GM11168 (cell line): ENCODE results near the gene NELFA.

Experiments
- in situ Hi-C: fragments of 300-500 bp; cut with MboI; formaldehyde crosslinking; loops from one replicate; pipeline ENCODE4 v1.12.0; 2022; ENCODE audit warnings: low sequenced_read_pairs; ENCODE audit not compliant: unreplicated experiment

The NELFA gene

GRCh38 chr4:1948232-1948631, 60.5 kb downstream of the NELFA start:
- in situ Hi-C loops = no loop called here

GRCh38 chr4:1945912-1946311, 62.9 kb downstream of the NELFA start:
- in situ Hi-C loops = no loop called here

GRCh38 chr4:1945124-1945895, 63.5 kb downstream of the NELFA start:
- in situ Hi-C loops = no loop called here

GRCh38 chr4:1943928-1944327, 64.8 kb downstream of the NELFA start:
- in situ Hi-C loops = no loop called here

- in situ Hi-C loops = no loop called here
Measured at GRCh38 chr4:1940566-1940965, 68.2 kb downstream of the NELFA start.

- in situ Hi-C loops = no loop called here
Measured at GRCh38 chr4:1939664-1940509, 68.9 kb downstream of the NELFA start.

GRCh38 chr4:1938027-1938426, 70.7 kb downstream of the NELFA start:
- in situ Hi-C loops = no loop called here

GRCh38 chr4:1937550-1937949, 71.2 kb downstream of the NELFA start:
- in situ Hi-C loops = no loop called here

GRCh38 chr4:1933700-1934099, 75.1 kb downstream of the NELFA start:
- in situ Hi-C loops = no loop called here

GRCh38 chr4:1932736-1933135, 76.0 kb downstream of the NELFA start:
- in situ Hi-C loops = no loop called here
